Measurements from ENCODE around the gene MIA3.
"Not testable (repeated sequence)": the region's sequence is repeated elsewhere in the genome, so short reads cannot be mapped to it uniquely, and the experiment has no call there.

Gene MIA3

DNA sequence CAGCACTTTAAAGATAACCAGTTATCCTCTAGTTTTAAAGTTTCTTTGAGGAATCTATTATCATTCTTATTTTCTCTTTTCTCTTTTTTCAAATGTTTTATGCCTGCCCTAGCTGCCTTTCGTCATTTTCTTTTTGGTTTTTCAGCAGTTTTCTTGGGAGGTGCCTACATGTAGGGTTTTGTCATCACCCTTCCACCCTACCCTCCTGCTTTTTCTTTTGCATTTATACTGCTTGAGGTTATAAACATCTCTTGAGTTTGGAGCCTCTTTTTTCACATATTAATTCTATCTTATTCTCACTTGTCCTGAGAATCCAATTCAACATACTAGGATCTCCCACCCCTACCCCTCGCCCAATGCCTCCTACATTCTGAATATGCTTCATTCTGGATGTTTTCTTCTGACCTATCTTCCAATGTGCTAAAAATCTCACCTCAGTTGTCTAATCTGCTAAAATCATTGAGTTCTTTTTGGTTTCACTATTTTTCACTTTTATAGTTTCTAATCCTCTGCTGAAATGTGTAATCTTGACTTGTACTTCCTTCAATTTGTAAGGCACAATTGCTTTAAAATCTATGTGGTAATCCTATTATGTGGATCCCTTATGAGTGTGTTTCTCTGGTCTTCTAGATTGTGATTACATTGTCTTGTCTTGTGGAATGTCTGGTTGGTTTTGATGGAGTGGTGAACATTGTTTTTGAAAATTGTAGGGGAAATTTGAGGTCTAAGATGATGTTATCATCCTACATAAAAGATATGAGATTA, 38.7 kb downstream of the MIA3 start:
- TF ChIP-seq, protein P1, sequence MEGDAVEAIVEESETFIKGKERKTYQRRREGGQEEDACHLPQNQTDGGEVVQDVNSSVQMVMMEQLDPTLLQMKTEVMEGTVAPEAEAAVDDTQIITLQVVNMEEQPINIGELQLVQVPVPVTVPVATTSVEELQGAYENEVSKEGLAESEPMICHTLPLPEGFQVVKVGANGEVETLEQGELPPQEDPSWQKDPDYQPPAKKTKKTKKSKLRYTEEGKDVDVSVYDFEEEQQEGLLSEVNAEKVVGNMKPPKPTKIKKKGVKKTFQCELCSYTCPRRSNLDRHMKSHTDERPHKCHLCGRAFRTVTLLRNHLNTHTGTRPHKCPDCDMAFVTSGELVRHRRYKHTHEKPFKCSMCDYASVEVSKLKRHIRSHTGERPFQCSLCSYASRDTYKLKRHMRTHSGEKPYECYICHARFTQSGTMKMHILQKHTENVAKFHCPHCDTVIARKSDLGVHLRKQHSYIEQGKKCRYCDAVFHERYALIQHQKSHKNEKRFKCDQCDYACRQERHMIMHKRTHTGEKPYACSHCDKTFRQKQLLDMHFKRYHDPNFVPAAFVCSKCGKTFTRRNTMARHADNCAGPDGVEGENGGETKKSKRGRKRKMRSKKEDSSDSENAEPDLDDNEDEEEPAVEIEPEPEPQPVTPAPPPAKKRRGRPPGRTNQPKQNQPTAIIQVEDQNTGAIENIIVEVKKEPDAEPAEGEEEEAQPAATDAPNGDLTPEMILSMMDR (IDR thresholded peaks at IDR 0.05; ENCODE audit: insufficient read depth, low read depth, low read length, missing control alignments), result no peak
- no peak for DNase-seq (ENCODE audit: low read depth)
- H3K4me3 ChIP-seq (ENCODE audit: low read depth, low read length), result no peak overlapping the region

DNA sequence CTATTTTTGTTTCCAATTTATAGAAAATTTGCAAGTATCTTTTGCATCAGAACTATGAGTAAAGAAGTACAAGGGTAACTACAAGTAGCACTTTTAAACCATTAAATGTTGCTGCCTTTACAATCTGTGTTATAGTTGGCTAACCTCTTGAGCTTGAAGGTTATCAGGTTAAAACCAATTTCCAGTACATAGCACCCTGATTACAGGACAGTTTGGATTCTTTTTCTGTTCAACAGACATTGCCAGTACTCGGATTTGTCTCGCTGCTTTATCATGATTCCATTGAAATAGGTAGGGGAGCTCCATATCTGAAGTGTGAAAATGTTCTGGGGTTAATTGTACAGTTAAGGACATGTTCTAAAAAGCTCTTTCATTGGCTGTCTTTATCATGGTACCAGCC, 40.0 kb downstream of the MIA3 start:
- H3K4me3 ChIP-seq (ENCODE audit: low read depth, low read length), result no peak overlapping the region
- TF ChIP-seq, protein P1 (IDR thresholded peaks at IDR 0.05; ENCODE audit: insufficient read depth, low read depth, low read length, missing control alignments), result no peak
- DNase-seq (ENCODE audit: low read depth), result no peak

DNA sequence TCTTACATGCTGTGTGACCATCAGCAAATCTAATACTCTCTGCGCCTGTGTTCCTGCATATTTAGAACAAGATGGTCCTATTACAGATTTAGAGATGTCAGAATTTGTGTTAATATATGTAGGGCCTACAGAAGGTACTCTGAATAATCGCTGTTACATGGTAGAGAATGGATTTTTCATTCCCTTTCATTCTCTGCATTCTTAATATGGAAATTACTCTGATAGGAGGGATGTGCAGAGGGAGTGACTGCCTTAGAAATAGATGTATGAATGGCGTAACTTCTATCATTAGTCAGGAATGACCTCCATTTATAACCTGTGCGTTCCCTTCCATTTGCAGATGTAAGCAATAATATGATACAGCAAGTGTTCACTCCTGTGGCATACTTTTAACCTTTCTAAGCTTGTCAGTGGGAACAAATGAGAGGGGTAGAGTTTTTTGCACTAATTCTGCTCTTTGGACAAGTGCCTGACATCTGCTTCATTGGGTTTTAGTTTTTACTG, 45.6 kb downstream of the MIA3 start:
- DNase-seq (ENCODE audit: low read depth), result no peak
- H3K4me3 ChIP-seq (ENCODE audit: low read depth, low read length), result no peak overlapping the region
- TF ChIP-seq, protein P1 (IDR thresholded peaks at IDR 0.05; ENCODE audit: insufficient read depth, low read depth, low read length, missing control alignments), result no peak

DNA sequence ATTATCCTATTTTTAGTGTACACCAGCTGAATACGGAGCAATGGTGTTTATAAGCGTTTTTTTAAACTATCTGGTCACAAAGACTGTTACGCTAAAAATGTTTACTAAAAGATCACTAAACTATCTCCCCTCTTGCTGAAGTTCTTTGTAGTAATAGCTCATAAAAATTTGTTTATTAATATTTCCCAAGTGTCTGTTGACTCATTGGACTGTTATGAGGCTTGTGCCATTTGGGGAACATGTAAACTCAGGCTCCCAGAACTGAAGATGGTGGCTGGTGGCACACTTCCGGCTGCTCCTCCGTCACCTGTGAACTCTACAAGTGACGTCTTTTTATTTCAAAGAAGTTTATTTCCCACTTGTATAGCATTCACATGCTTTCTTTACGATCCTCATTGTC, 48.1 kb downstream of the MIA3 start:
- TF ChIP-seq, protein P1 (IDR thresholded peaks at IDR 0.05; ENCODE audit: insufficient read depth, low read depth, low read length, missing control alignments), result no peak

DNA sequence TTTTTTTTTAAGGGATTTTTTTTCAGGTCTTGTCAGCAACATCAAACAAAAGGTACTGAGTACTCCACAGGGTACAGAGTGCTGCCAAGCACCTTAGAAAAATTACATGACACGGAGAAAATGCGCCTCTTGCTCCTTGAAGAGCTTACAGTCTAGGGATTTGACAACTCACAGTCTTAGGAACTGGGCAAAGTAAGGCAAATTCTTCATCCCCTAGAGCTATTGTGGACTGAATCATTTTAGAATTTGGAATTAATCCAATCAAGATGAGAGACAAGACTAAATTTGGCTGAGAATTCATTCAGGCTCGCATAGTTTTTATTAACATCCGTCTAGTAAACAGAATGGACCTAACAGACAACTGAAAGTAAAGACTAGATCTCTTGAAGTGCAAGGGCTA, 50.3 kb downstream of the MIA3 start:
- not testable (repeated sequence) for DNase-seq (ENCODE audit: low read depth); H3K4me3 ChIP-seq (ENCODE audit: low read depth, low read length)

More for the DNA sequence above, 48.1 kb downstream of the MIA3 start:
- H3K4me3 ChIP-seq (ENCODE audit: low read depth, low read length), result no peak overlapping the region
- no peak for DNase-seq (ENCODE audit: low read depth)

DNA sequence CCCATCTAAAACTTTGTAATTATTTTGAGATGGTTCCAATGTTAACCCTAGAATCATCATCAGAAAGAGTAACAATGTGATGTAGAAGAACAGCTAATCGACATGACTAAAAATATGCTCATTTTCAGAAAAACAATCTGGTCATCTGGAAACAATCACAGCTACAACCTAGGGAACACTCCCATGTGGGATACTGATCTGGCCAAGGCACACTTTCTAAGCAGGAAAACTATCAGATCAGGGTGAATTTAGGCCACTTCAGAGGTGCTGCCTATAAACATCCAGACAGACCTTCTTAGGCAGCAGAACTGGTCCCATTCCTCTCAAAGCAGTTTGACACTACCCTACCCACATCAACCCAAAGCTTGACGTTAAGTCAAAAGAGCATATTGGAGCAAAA, 51.2 kb downstream of the MIA3 start:
- not testable (repeated sequence) for H3K4me3 ChIP-seq (ENCODE audit: low read depth, low read length); DNase-seq (ENCODE audit: low read depth)

DNA sequence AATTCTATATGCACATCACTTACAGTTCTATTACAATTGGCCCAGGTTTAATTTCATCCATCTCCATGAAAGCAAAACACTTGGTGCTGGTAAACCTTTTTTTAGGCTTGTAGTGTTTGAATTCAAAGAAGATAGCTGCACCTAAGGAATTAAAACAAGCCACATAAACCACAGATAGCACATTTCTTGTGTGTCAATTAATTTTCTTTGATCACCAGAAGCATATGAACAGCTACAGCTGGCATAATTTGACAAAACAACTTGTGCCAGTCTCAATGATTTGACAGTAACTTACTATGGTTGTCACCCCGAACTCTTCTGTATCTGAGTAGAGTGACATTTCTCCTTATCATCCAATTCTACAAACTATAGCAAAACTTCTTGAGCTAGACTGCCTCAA, 52.2 kb downstream of the MIA3 start:
- no peak overlapping the region for H3K4me3 ChIP-seq (ENCODE audit: low read depth, low read length)

More for the DNA sequence above, 52.2 kb downstream of the MIA3 start:
- TF ChIP-seq, protein P1 (IDR thresholded peaks at IDR 0.05; ENCODE audit: insufficient read depth, low read depth, low read length, missing control alignments), result no peak
- DNase-seq (ENCODE audit: low read depth), result no peak

Measured in GM12865 (cell line).